Suprapubic skin (tissue), 4 donors: ENCODE measurements around the gene SIRT6.

Experiments used
- EP300 ChIP-seq: sonication (generic); formaldehyde crosslinking; IDR thresholded peaks from one replicate; pipeline ENCODE4 v1.6.1; 2017; ENCODE audit warnings: antibody characterized with exemption
- POLR2A ChIP-seq, 2 donors: fragments of 450-650 bp; IDR thresholded peaks; one replicate each; pipeline ENCODE4 v1.6.1; 2017; ENCODE audit warnings: antibody characterized with exemption in 2 of 2, mild to moderate bottlenecking in 2 of 2, moderate library complexity in 2 of 2
- POLR2AphosphoS5 ChIP-seq, 3 donors: sonication (generic); formaldehyde crosslinking; IDR thresholded peaks; one replicate each; pipeline ENCODE4 v1.6.1; 2017; ENCODE audit warnings: antibody characterized with exemption in 3 of 3
- TF ChIP-seq, protein P1 (sequence below), 2 donors: fragments of 200-600 bp in 1 of 2; fragments of 450-650 bp in 1 of 2; sonication (generic) in 1 of 2; IDR thresholded peaks; one replicate each; pipeline ENCODE4 v1.5.1; 2016 to 2019; ENCODE audit warnings: antibody characterized with exemption in 2 of 2, mild to moderate bottlenecking in 1 of 2, moderate library complexity in 1 of 2

DNA sequence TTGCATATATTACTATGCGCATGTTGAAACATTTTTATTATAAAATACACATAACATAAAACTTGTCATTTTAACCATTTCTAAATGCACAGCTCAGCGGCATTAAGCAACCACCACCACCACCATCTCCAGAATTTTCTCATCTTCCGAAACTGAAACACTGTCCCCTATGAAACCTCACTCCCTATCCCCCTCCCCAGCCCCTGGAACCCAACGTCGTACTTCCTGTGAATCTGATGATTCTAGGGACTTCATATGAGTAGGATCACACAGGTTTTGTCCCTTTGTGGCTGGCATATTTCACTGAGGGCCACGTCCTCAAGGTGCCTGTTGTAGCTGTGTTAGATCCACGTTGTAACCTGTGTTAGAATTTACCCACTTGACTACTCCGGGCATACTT is 57.7 kb downstream of the SIRT6 start:
- TF ChIP-seq EP300: no peak
- TF ChIP-seq, protein P1, sequence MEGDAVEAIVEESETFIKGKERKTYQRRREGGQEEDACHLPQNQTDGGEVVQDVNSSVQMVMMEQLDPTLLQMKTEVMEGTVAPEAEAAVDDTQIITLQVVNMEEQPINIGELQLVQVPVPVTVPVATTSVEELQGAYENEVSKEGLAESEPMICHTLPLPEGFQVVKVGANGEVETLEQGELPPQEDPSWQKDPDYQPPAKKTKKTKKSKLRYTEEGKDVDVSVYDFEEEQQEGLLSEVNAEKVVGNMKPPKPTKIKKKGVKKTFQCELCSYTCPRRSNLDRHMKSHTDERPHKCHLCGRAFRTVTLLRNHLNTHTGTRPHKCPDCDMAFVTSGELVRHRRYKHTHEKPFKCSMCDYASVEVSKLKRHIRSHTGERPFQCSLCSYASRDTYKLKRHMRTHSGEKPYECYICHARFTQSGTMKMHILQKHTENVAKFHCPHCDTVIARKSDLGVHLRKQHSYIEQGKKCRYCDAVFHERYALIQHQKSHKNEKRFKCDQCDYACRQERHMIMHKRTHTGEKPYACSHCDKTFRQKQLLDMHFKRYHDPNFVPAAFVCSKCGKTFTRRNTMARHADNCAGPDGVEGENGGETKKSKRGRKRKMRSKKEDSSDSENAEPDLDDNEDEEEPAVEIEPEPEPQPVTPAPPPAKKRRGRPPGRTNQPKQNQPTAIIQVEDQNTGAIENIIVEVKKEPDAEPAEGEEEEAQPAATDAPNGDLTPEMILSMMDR (IDR thresholded peaks at IDR 0.05): no peak
- no peak for TF ChIP-seq POLR2A (IDR thresholded peaks at IDR 0.05)
- no peak for TF ChIP-seq POLR2AphosphoS5 (IDR thresholded peaks at IDR 0.05)
